Measurements from ENCODE around the gene ECHDC3.

Gene ECHDC3

GRCh38 chr10:11796474-11796873, 54.3 kb downstream of the ECHDC3 start:
- Histone ChIP-seq H3K14ac (ENCODE audit: low read length) (no peak overlapping the region), H3K4me2 (ENCODE audit: insufficient read depth, low read length, poor library complexity, severe bottlenecking) (no peak overlapping the region), H3K4ac (ENCODE audit: low read length) (no peak overlapping the region), H3K4me3 (ENCODE audit: low read length in 2 of 2) (no peak overlapping the region), H2BK12ac (ENCODE audit: low read length) (no peak overlapping the region), H3K36me3 (replicated peaks in 1 of 2; ENCODE audit: control insufficient read depth in 2 of 2, insufficient read depth in 2 of 2, low read length in 2 of 2) (no peaks in the 10 kb centered on the region), H3K27me3 (ENCODE audit: control insufficient read depth in 3 of 3, insufficient read depth in 3 of 3, low read depth in 1 of 3, low read length in 3 of 3) (peaks cover 0 to 3% (median 0%) of the 10 kb centered on the region in 3 experiments), H3K9me3 (replicated peaks in 1 of 2; ENCODE audit: control insufficient read depth in 2 of 2, insufficient read depth in 1 of 2, low read depth in 1 of 2, low read length in 2 of 2) (peaks cover 0 to 9% of the 10 kb centered on the region in 2 donors), H2BK120ac (ENCODE audit: low read depth, low read length) (no peak overlapping the region), H2BK5ac (ENCODE audit: low read length) (no peak overlapping the region), H2BK15ac (ENCODE audit: low read length) (no peak overlapping the region), H2AK5ac (ENCODE audit: low read depth, low read length) (no peak overlapping the region), H2AFZ (ENCODE audit: low read length) (no peak overlapping the region), H4K91ac (ENCODE audit: low read depth, low read length, poor library complexity) (no peak overlapping the region), H3K79me1 (ENCODE audit: low read depth, low read length) (no peaks in the 10 kb centered on the region), H4K8ac (ENCODE audit: low read depth, low read length) (no peak overlapping the region), H3K27ac (replicated peaks; ENCODE audit: low read length) (no peak overlapping the region), H3K4me1 (ENCODE audit: control insufficient read depth in 2 of 2, insufficient read depth in 1 of 2, low read depth in 1 of 2, low read length in 2 of 2) (peaks cover 0 to 6% of the 10 kb centered on the region in 2 donors), H3K9ac (ENCODE audit: low read depth, low read length, poor library complexity) (no peak overlapping the region), H3K18ac (ENCODE audit: low read length) (no peak overlapping the region), H3K23ac (ENCODE audit: low read depth, low read length, poor library complexity) (no peak overlapping the region)
- WGBS, 2 donors (ENCODE audit: extremely low coverage in 2 of 2, insufficient read length in 2 of 2, insufficient replicate concordance in 1 of 2) = no CpG with 5 or more reads among the region's 2 CpGs
- DNase-seq (ENCODE audit: low spot score) = no peak

GRCh38 chr10:11797281-11797680, 55.1 kb downstream of the ECHDC3 start:
- no peak overlapping the region for H2BK5ac ChIP-seq (ENCODE audit: low read length)
- no peak overlapping the region for H3K18ac ChIP-seq (ENCODE audit: low read length)
- no peak overlapping the region for H2AK5ac ChIP-seq (ENCODE audit: low read depth, low read length)
- DNase-seq (ENCODE audit: low spot score) = no peak
- no peak overlapping the region for H4K8ac ChIP-seq (ENCODE audit: low read depth, low read length)
- no peak overlapping the region for H2BK12ac ChIP-seq (ENCODE audit: low read length)
- peaks cover 0 to 6% of the 10 kb centered on the region in 2 donors for H3K4me1 ChIP-seq (ENCODE audit: control insufficient read depth in 2 of 2, insufficient read depth in 1 of 2, low read depth in 1 of 2, low read length in 2 of 2)
- peaks cover 0 to 9% of the 10 kb centered on the region in 2 donors for H3K9me3 ChIP-seq (replicated peaks in 1 of 2; ENCODE audit: control insufficient read depth in 2 of 2, insufficient read depth in 1 of 2, low read depth in 1 of 2, low read length in 2 of 2)
- peaks cover 0 to 3% (median 0%) of the 10 kb centered on the region in 3 experiments for H3K27me3 ChIP-seq (ENCODE audit: control insufficient read depth in 3 of 3, insufficient read depth in 3 of 3, low read depth in 1 of 3, low read length in 3 of 3)
- no CpG with 5 or more reads among the region's 10 CpGs for WGBS, 2 donors (ENCODE audit: extremely low coverage in 2 of 2, insufficient read length in 2 of 2, insufficient replicate concordance in 1 of 2)
- H3K23ac ChIP-seq (ENCODE audit: low read depth, low read length, poor library complexity) = no peak overlapping the region
- H3K4ac ChIP-seq (ENCODE audit: low read length) = no peak overlapping the region
- no peak overlapping the region for H3K14ac ChIP-seq (ENCODE audit: low read length)
- no peak overlapping the region for H4K91ac ChIP-seq (ENCODE audit: low read depth, low read length, poor library complexity)
- H3K36me3 ChIP-seq (replicated peaks in 1 of 2; ENCODE audit: control insufficient read depth in 2 of 2, insufficient read depth in 2 of 2, low read length in 2 of 2) = no peaks in the 10 kb centered on the region
- H2AFZ ChIP-seq (ENCODE audit: low read length) = no peak overlapping the region
- no peaks in the 10 kb centered on the region for H3K79me1 ChIP-seq (ENCODE audit: low read depth, low read length)
- no peak overlapping the region for H2BK15ac ChIP-seq (ENCODE audit: low read length)
- no peak overlapping the region for H3K4me2 ChIP-seq (ENCODE audit: insufficient read depth, low read length, poor library complexity, severe bottlenecking)
- H3K4me3 ChIP-seq (ENCODE audit: low read length in 2 of 2) = no peak overlapping the region
- no peak overlapping the region for H3K27ac ChIP-seq (replicated peaks; ENCODE audit: low read length)
- H2BK120ac ChIP-seq (ENCODE audit: low read depth, low read length) = no peak overlapping the region
- H3K9ac ChIP-seq (ENCODE audit: low read depth, low read length, poor library complexity) = no peak overlapping the region

- H2BK120ac ChIP-seq (ENCODE audit: low read depth, low read length) = no peak overlapping the region
- no peak overlapping the region for H4K91ac ChIP-seq (ENCODE audit: low read depth, low read length, poor library complexity)
- H3K27me3 ChIP-seq (ENCODE audit: control insufficient read depth in 3 of 3, insufficient read depth in 3 of 3, low read depth in 1 of 3, low read length in 3 of 3) = peaks cover 0 to 3% (median 0%) of the 10 kb centered on the region in 3 experiments
- no peak overlapping the region for H3K27ac ChIP-seq (replicated peaks; ENCODE audit: low read length)
- no peak overlapping the region for H3K18ac ChIP-seq (ENCODE audit: low read length)
- no peak overlapping the region for H4K8ac ChIP-seq (ENCODE audit: low read depth, low read length)
- peaks cover 0 to 9% of the 10 kb centered on the region in 2 donors for H3K9me3 ChIP-seq (replicated peaks in 1 of 2; ENCODE audit: control insufficient read depth in 2 of 2, insufficient read depth in 1 of 2, low read depth in 1 of 2, low read length in 2 of 2)
- no CpG with 5 or more reads among the region's 12 CpGs for WGBS, 2 donors (ENCODE audit: extremely low coverage in 2 of 2, insufficient read length in 2 of 2, insufficient replicate concordance in 1 of 2)
- no peak for DNase-seq (ENCODE audit: low spot score)
- H3K9ac ChIP-seq (ENCODE audit: low read depth, low read length, poor library complexity) = no peak overlapping the region
- H2BK12ac ChIP-seq (ENCODE audit: low read length) = no peak overlapping the region
- H3K4me2 ChIP-seq (ENCODE audit: insufficient read depth, low read length, poor library complexity, severe bottlenecking) = no peak overlapping the region
- H2BK5ac ChIP-seq (ENCODE audit: low read length) = no peak overlapping the region
- no peak overlapping the region for H3K4ac ChIP-seq (ENCODE audit: low read length)
- H3K14ac ChIP-seq (ENCODE audit: low read length) = no peak overlapping the region
- no peak overlapping the region for H3K23ac ChIP-seq (ENCODE audit: low read depth, low read length, poor library complexity)
- no peak overlapping the region for H2AFZ ChIP-seq (ENCODE audit: low read length)
- H2AK5ac ChIP-seq (ENCODE audit: low read depth, low read length) = no peak overlapping the region
- no peaks in the 10 kb centered on the region for H3K79me1 ChIP-seq (ENCODE audit: low read depth, low read length)
- H3K4me3 ChIP-seq (ENCODE audit: low read length in 2 of 2) = no peak overlapping the region
- no peaks in the 10 kb centered on the region for H3K36me3 ChIP-seq (replicated peaks in 1 of 2; ENCODE audit: control insufficient read depth in 2 of 2, insufficient read depth in 2 of 2, low read length in 2 of 2)
- H3K4me1 ChIP-seq (ENCODE audit: control insufficient read depth in 2 of 2, insufficient read depth in 1 of 2, low read depth in 1 of 2, low read length in 2 of 2) = peaks cover 0 to 6% of the 10 kb centered on the region in 2 donors
- no peak overlapping the region for H2BK15ac ChIP-seq (ENCODE audit: low read length)
These were observed 55.9 kb downstream of the ECHDC3 start for GRCh38 chr10:11797847-11798633.

GRCh38 chr10:11798845-11799735, 56.9 kb downstream of the ECHDC3 start:
- H3K36me3 ChIP-seq (replicated peaks in 1 of 2; ENCODE audit: control insufficient read depth in 2 of 2, insufficient read depth in 2 of 2, low read length in 2 of 2) = no peaks in the 10 kb centered on the region
- H2BK5ac ChIP-seq (ENCODE audit: low read length) = no peak overlapping the region
- H3K4me1 ChIP-seq (ENCODE audit: control insufficient read depth in 2 of 2, insufficient read depth in 1 of 2, low read depth in 1 of 2, low read length in 2 of 2) = peaks cover 0 to 6% of the 10 kb centered on the region in 2 donors
- H3K4me3 ChIP-seq (ENCODE audit: low read length in 2 of 2) = peak overlapping the region in 1 of 2 donors; percentile 20
- H3K27ac ChIP-seq (replicated peaks; ENCODE audit: low read length) = no peak overlapping the region
- peaks cover 0 to 3% (median 0%) of the 10 kb centered on the region in 3 experiments for H3K27me3 ChIP-seq (ENCODE audit: control insufficient read depth in 3 of 3, insufficient read depth in 3 of 3, low read depth in 1 of 3, low read length in 3 of 3)
- H3K9ac ChIP-seq (ENCODE audit: low read depth, low read length, poor library complexity) = no peak overlapping the region
- peak overlapping the region; percentile 81 for H2AFZ ChIP-seq (ENCODE audit: low read length)
- no peak overlapping the region for H3K18ac ChIP-seq (ENCODE audit: low read length)
- no peak overlapping the region for H2BK12ac ChIP-seq (ENCODE audit: low read length)
- H4K91ac ChIP-seq (ENCODE audit: low read depth, low read length, poor library complexity) = no peak overlapping the region
- H3K14ac ChIP-seq (ENCODE audit: low read length) = no peak overlapping the region
- peaks cover 0 to 5% of the 10 kb centered on the region in 2 donors for H3K9me3 ChIP-seq (replicated peaks in 1 of 2; ENCODE audit: control insufficient read depth in 2 of 2, insufficient read depth in 1 of 2, low read depth in 1 of 2, low read length in 2 of 2)
- no peak overlapping the region for H2AK5ac ChIP-seq (ENCODE audit: low read depth, low read length)
- H4K8ac ChIP-seq (ENCODE audit: low read depth, low read length) = no peak overlapping the region
- DNase-seq (ENCODE audit: low spot score) = no peak
- H3K4me2 ChIP-seq (ENCODE audit: insufficient read depth, low read length, poor library complexity, severe bottlenecking) = no peak overlapping the region
- H3K79me1 ChIP-seq (ENCODE audit: low read depth, low read length) = no peaks in the 10 kb centered on the region
- H3K23ac ChIP-seq (ENCODE audit: low read depth, low read length, poor library complexity) = no peak overlapping the region
- H2BK120ac ChIP-seq (ENCODE audit: low read depth, low read length) = no peak overlapping the region
- WGBS, 2 donors (ENCODE audit: extremely low coverage in 2 of 2, insufficient read length in 2 of 2, insufficient replicate concordance in 1 of 2) = no CpG with 5 or more reads among the region's 18 CpGs
- no peak overlapping the region for H3K4ac ChIP-seq (ENCODE audit: low read length)
- no peak overlapping the region for H2BK15ac ChIP-seq (ENCODE audit: low read length)

Data from neuronal stem cell (in vitro differentiated cells).